HTR-8/SVneo (cell line): ENCODE data around the gene FADS2.

Source experiments
- DNase-seq: peaks from one replicate; pipeline ENCODE4 v3.0.0; 2011; ENCODE audit warnings: low spot score, mixed read lengths; ENCODE audit not compliant: insufficient read length
- FAIRE-seq: peaks from 2 replicates; lab custom pipeline; 2011; peaks lifted over from hg19 to GRCh38; lab: Jason Lieb, UNC

Gene FADS2

DNA sequence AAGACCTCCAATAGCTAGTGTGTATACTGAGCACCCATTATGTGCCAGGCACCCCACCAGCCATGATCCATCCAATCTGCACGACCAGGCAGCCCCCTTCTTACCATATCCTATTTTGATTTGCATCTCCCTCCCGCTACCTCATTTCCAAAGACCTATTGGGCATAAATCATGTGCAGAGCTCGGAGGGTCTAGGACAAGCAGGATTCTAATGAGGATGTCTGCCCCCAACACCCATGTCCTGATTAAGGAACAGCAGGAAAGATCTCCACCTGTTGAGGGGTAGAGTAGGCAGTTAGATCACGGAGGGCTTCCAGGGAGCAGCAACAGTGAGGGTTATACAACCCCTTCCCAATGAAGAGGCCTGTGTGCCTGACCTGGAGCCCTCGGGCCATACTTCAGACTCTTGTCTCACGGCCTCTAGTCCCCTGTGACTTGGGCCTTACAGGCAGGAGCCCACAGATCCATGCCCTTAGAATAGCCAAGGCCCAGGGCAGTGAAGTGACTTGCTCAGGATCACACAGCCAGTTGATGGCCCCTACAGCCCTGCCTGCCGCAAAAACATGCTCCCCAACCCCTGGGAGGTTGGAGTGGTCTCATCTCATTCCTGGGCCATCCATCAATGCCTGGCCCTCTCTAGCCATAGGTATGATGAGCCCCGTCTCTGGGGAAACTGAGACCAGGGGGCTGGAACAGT lies 85.7 kb downstream of the FADS2 start:
- DNase-seq, result no peak
- no peak for FAIRE-seq

DNA sequence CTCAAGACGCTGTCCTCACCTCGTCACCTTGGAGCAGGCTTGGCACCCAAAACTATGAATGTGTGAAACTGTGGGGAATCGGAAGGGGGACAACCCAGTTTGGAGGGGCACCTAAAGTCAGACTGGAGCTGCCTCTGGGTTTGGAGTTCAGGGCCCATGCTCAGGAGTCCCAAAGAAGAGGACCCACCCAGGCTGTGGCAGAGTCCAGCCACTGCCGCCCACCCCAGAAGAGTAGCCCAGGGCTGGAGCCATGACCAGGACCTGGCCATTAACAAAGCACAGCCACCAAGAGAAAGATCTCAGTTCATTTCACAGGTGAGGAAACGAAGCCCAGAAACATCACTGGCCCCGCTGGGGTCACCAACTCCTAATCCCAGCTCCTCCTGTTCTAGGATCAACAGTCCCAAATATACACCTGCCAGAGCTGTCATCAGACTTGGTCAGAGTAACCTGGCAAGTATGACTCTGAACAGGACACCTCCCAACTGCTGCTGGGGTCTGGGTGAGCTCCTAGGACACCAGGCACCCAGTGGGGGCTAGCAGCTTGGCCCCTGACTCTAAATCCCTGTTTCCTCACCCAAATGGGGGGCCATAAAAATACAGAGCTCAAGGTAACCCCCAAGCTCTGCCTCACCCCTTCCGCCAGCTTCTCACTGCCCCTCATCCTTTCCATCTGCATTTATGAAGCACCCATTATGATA lies 86.5 kb downstream of the FADS2 start:
- no peak for DNase-seq
- FAIRE-seq, result no peak

DNA sequence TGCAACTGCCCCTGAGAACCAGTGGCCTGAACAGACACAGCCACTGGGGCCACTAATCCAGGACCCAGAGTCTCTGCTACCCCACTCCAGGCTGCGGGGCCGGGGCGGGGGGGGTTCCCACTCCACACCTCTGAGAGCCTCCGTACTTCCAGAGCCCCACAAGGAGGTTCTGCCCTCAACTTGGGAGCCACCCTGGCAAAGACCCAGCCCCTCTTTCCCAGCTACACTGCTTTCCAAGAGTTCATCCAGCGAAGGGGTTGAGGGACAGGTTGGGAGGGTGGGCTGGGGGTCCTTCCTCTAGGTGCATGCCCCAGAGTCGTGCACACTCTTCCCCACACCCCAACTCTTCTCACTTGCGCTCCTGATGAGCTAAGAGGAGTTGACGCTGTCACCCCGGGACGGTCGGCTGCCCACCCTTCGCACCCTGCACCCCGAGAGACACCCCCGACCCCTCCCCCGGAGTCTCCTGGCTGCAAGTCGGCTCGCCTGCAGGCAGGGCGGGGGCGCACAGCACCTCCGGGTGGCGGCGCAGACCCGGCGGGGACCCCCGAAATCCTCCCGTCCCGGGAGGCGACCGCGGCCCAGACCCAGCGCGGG lies 88.7 kb downstream of the FADS2 start:
- FAIRE-seq (no peak), DNase-seq (no peak)
